ENCODE data around the gene FAM227B. TPM values are rescaled to one million over a fixed set of nuclear protein-coding genes. Genes with fewer than 3 reads are reported as not detected.

The FAM227B gene
- total RNA-seq, 1 donor: 5.6 TPM

GRCh38 chr15:49627407-49627877 is 6.8 kb upstream of the FAM227B start:
- TF ChIP-seq, protein P1, sequence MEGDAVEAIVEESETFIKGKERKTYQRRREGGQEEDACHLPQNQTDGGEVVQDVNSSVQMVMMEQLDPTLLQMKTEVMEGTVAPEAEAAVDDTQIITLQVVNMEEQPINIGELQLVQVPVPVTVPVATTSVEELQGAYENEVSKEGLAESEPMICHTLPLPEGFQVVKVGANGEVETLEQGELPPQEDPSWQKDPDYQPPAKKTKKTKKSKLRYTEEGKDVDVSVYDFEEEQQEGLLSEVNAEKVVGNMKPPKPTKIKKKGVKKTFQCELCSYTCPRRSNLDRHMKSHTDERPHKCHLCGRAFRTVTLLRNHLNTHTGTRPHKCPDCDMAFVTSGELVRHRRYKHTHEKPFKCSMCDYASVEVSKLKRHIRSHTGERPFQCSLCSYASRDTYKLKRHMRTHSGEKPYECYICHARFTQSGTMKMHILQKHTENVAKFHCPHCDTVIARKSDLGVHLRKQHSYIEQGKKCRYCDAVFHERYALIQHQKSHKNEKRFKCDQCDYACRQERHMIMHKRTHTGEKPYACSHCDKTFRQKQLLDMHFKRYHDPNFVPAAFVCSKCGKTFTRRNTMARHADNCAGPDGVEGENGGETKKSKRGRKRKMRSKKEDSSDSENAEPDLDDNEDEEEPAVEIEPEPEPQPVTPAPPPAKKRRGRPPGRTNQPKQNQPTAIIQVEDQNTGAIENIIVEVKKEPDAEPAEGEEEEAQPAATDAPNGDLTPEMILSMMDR (IDR thresholded peaks at IDR 0.05; ENCODE audit: insufficient read depth, low read length): no peak
- peak; percentile 92 for DNase-seq (ENCODE audit: low read depth)
- no peak overlapping the region for H3K4me3 ChIP-seq (ENCODE audit: low read depth, low read length)

DNA sequence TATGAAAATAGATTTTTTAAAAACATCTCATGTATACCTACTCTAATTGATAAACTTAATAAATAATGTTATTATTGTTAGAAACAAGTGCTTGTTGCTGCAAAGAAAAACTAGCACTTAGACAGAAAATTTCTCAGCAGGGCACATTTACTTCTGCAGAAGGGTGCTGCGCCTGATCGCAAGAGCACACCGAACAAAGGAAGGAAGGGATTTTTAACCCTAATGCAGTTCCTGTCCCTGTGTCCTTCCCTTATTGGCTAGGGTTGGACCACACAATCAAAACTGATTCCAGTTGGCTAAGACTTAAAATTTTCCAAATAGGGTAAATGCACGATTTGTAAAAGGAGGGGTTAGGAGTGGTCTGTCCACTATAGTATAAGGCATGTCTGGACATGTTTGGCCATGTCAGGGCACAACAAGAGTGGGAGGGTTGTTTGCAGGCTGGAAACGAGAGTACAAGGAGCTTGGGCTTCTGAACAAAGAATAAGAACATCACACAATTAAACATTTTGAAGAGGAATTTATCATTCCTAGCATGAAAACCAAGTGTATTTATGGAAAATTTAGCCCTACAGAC is 4.9 kb upstream of the FAM227B start:
- no peak for DNase-seq (ENCODE audit: low read depth)
- H3K4me3 ChIP-seq (ENCODE audit: low read depth, low read length): no peak overlapping the region

GRCh38 chr15:49624056-49624455 is 3.4 kb upstream of the FAM227B start:
- H3K4me3 ChIP-seq (ENCODE audit: low read depth, low read length): no peak overlapping the region
- DNase-seq (ENCODE audit: low read depth): peak; percentile 45
- TF ChIP-seq, protein P1 (IDR thresholded peaks at IDR 0.05; ENCODE audit: insufficient read depth, low read length): no peak

More for the DNA sequence above, 4.9 kb upstream of the FAM227B start:
- TF ChIP-seq, protein P1 (IDR thresholded peaks at IDR 0.05; ENCODE audit: insufficient read depth, low read length): no peak

DNA sequence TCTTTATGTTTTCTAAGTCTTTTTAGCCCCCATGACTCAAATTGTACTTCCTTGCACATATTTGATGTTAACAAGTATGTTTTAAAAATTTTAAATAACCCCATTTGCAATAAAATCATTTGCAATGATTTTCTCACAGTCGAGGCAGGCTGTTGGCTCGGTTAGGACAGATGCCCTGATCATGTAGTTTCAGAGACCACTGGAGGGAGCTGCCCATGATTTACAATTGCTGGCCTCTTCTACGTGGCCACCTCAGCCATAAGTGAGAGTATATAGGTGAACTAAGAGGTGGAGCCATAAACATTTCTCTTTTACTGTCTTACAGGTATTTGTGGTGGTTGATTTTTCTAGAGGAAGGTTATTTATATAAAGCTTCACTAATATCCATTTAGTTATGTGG is 1.9 kb upstream of the FAM227B start:
- DNase-seq (ENCODE audit: low read depth): peak; percentile 54
- H3K4me3 ChIP-seq (ENCODE audit: low read depth, low read length): peak overlapping the region; percentile 81
- TF ChIP-seq, protein P1 (IDR thresholded peaks at IDR 0.05; ENCODE audit: insufficient read depth, low read length): no peak

- DNase-seq (ENCODE audit: low read depth): peak; percentile 54
These were observed 1.3 kb upstream of the FAM227B start for GRCh38 chr15:49621887-49622286.

GRCh38 chr15:49621401-49621811 is 788 bp upstream of the FAM227B start:
- peak; percentile 49 for DNase-seq (ENCODE audit: low read depth)
- peak overlapping the region; percentile 81 for H3K4me3 ChIP-seq (ENCODE audit: low read depth, low read length)
- TF ChIP-seq, protein P1 (IDR thresholded peaks at IDR 0.05; ENCODE audit: insufficient read depth, low read length): no peak

More at GRCh38 chr15:49621887-49622286, 1.3 kb upstream of the FAM227B start:
- H3K4me3 ChIP-seq (ENCODE audit: low read depth, low read length): peak overlapping the region; percentile 81
- TF ChIP-seq, protein P1 (IDR thresholded peaks at IDR 0.05; ENCODE audit: insufficient read depth, low read length): no peak

- TF ChIP-seq, protein P1 (IDR thresholded peaks at IDR 0.05; ENCODE audit: insufficient read depth, low read length): peak; percentile 36
- DNase-seq (ENCODE audit: low read depth): peak; percentile 87
- peak overlapping the region; percentile 68 for H3K4me3 ChIP-seq (ENCODE audit: low read depth, low read length)
These were observed 419 bp downstream of the FAM227B start for GRCh38 chr15:49620199-49620598.

All from fibroblast of the aortic adventitia (primary cell).